NB4 (cell line): ENCODE results near the gene LRP1B.

Experiments
- DNase-seq: peaks from one replicate; pipeline ENCODE4 v3.0.0; 2010; ENCODE audit warnings: low read depth
- H3K4me3 ChIP-seq: one replicate; pipeline ENCODE4 v1.5.1; 2011; ENCODE audit warnings: mild to moderate bottlenecking, low read depth, low read length, moderate library complexity
- MYC ChIP-seq: IDR thresholded peaks from 2 replicates; pipeline ENCODE4 v1.6.1; 2011; ENCODE audit warnings: low read depth, low read length
- POLR2A ChIP-seq: IDR thresholded peaks from 2 replicates; pipeline ENCODE4 v1.6.1; 2011; ENCODE audit warnings: mild to moderate bottlenecking; ENCODE audit not compliant: insufficient read length; ENCODE audit errors: extremely low read depth
- TF ChIP-seq, protein P1 (sequence below): IDR thresholded peaks from 2 replicates; pipeline ENCODE4 v1.6.1; 2011; ENCODE audit warnings: low read depth, low read length
- TF ChIP-seq, protein P2 (sequence below): IDR thresholded peaks from one replicate; pipeline ENCODE4 v1.5.1; 2012; ENCODE audit warnings: low read depth, low read length

The LRP1B gene

DNA sequence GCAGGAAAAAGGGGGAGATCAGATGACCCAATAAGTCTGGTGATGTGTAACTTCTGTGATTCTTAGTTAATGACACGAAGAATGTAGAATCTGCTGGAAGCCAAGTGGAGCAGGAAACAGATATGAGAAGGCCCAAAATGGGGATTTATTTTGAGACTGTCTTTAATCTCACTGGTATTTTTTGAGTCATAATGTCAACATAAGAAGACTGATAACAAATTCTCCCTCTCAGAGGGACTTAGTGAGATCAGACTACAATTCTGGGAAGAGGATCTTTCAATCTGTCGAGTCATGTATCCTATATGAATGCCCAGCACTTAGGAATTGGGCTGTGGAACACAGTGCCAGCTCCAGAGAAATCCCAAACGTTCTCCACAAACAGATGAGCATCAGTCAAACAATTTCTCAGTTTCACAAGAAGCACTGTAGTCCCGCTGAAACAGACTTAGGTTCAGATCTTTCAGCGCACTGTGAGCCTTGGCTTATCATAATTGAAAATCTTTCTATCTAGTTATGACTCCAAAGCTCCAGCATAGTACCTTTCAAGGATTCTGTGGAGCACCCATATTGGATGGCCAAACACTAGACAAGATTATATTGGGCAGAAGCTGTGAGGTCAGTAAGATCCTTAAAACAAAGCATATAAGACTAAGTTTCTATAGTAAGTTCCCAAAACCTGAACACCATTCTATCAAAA, 738.2 kb downstream of the LRP1B start:
- DNase-seq, result no peak
- no peak overlapping the region for H3K4me3 ChIP-seq
- TF ChIP-seq, protein P1, sequence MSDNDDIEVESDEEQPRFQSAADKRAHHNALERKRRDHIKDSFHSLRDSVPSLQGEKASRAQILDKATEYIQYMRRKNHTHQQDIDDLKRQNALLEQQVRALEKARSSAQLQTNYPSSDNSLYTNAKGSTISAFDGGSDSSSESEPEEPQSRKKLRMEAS, result no peak
- TF ChIP-seq, protein P2, sequence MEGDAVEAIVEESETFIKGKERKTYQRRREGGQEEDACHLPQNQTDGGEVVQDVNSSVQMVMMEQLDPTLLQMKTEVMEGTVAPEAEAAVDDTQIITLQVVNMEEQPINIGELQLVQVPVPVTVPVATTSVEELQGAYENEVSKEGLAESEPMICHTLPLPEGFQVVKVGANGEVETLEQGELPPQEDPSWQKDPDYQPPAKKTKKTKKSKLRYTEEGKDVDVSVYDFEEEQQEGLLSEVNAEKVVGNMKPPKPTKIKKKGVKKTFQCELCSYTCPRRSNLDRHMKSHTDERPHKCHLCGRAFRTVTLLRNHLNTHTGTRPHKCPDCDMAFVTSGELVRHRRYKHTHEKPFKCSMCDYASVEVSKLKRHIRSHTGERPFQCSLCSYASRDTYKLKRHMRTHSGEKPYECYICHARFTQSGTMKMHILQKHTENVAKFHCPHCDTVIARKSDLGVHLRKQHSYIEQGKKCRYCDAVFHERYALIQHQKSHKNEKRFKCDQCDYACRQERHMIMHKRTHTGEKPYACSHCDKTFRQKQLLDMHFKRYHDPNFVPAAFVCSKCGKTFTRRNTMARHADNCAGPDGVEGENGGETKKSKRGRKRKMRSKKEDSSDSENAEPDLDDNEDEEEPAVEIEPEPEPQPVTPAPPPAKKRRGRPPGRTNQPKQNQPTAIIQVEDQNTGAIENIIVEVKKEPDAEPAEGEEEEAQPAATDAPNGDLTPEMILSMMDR, result no peak
- no peak for TF ChIP-seq MYC
- TF ChIP-seq POLR2A, result no peak

DNA sequence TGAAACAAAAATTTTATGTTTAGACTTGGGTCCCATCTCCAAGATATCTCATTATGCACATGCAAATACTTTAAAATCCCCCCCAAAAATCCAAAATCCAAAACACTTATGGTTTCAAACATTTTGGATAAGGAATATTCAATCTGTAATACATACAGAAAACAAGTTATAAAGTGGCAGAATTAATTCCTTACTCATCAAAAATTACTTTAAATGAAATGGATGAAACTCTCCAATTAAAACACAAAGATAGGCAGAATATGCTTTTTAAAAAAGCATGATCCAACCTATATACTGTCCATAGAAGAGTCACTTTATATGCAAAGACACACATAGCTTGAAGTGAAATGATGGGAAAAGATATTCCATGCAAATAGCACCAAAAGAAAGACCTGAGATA, 744.6 kb downstream of the LRP1B start:
- TF ChIP-seq, protein P2, result no peak
- TF ChIP-seq MYC (no peak), POLR2A (no peak)
- TF ChIP-seq, protein P1, result no peak
- H3K4me3 ChIP-seq, result no peak overlapping the region
- DNase-seq, result no peak

DNA sequence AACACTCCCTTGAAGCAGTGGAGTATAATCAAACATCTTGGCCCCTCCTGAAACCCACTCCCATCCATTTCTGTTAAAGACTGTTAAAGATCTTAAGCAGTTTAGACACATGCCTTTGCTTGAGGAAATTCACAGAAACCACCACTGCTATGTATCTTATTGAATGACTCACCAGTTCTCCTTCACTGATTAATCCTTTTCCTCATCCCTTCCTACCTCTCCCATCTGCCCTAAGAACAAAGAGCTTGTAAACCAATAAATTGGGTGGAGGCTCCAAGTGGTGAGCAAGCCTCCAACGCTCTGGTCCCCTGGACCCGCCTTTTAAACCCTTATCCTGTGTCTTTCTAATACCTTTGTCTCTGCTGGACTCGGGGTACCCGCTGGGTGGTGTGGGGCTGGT, 746.1 kb downstream of the LRP1B start:
- TF ChIP-seq, protein P1, result no peak
- TF ChIP-seq MYC, result no peak
- TF ChIP-seq, protein P2, result no peak
- TF ChIP-seq POLR2A, result no peak
- no peak overlapping the region for H3K4me3 ChIP-seq
- DNase-seq, result no peak

DNA sequence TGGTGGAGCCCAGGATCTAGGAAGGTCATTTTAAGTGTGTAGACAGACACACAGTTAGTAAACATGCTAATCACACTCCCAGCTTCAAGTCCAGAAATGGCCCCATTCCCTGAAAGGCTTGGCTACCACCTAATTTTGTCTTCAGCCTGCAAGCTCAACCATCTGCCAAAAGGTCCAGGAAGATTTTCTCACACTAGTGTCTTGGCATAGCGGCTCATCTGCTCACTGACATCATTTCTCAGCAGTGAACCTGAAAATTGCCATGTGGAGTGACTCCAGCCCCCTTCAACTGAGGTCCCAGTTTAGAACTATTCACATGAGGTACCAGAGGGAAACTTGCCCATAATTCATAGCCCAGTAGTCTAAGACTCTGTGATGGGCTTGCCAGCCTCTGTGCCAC, 748.9 kb downstream of the LRP1B start:
- no peak for TF ChIP-seq MYC
- TF ChIP-seq, protein P2, result no peak
- TF ChIP-seq POLR2A, result no peak
- TF ChIP-seq, protein P1, result no peak
- no peak for DNase-seq
- H3K4me3 ChIP-seq, result no peak overlapping the region

DNA sequence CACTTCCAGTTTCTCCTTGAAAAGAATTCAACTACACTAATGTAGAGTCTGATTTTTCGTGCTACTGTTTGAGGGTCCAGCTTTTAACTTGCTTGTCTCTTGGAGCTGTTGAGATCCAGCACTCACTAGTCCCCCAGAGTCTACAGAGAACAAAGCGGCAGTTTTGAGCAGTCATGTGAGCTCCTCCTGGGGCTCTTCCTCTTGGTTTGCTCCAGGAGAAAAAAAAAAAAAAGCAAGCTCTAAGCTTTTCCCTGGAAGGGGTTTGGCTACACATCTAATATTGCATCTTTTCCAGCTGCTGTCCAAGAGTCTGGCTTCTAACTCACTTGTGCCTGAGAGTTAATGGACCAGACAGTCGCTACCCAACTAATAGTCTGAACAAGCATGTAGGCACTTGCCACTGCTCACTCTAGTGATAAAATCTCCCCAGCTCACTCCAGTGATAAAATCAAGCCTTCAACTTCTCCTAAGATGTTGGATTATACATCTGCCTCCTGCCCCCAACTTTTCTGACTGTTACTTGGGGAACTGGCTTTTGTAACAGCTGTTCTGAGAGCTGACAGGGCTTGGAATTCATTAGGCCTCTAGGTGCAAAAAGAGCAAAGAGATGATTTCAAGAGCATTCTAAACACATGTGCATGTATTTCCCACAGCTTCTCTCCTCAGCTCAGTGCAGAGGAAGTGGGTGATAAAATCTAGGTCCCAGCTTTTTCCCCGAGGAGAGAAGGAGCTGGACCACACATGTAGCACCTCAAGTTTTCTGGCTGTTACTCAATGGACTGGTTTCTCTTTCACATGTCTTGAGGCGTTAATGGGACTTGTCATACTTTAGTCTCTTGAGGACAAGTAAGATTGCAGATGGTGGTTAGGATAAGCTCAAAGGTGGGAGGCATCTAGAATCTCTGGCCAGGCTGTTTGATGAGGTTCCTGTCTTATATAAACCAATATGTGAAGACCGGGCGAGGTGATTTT, 750.5 kb downstream of the LRP1B start:
- no peak overlapping the region for H3K4me3 ChIP-seq
- TF ChIP-seq POLR2A, result no peak
- TF ChIP-seq, protein P1, result no peak
- TF ChIP-seq, protein P2, result no peak
- DNase-seq, result no peak
